Measurements from ENCODE around the gene ATAD3C.
"Not testable (repeated sequence)": the region's sequence is repeated elsewhere in the genome, so short reads cannot be mapped to it uniquely, and the experiment has no call there.

- TF ChIP-seq POLR2AphosphoS5 (IDR thresholded peaks at IDR 0.05; ENCODE audit: low read depth, low read length); POLR2A (IDR thresholded peaks at IDR 0.05; ENCODE audit: low read depth, low read length); PAX5 (IDR thresholded peaks at IDR 0.05; ENCODE audit: insufficient read depth, low read length, severe bottlenecking); TAF1 (IDR thresholded peaks at IDR 0.05; ENCODE audit: low read depth, low read length): not testable (repeated sequence)
Observed at GRCh38 chr1:1476011-1476410, 26.5 kb downstream of the ATAD3C start.

All from GM12891 (cell line).